K562 (cell line): ENCODE data around the gene FOSL1. TPM values are rescaled to one million over a fixed set of nuclear protein-coding genes. Genes with fewer than 3 reads are reported as not detected.

Experiments used
- ATAC-seq: fragments of 200-7000 bp; cut with Tn5 transposase; 3 replicates; pipeline ENCODE4 v1.9.1; 2020; ENCODE audit warnings: moderate library complexity
- BruUV-seq: library from RNA; stranded (reverse); fragments of 400-500 nt; replicated peaks from 2 replicates; lab custom pipeline; 2021; lab: Mats Ljungman, UMichigan
- CTCF ChIA-PET: fragments of 300-600 bp; formaldehyde crosslinking; extraction: SDS; loops from one replicate; lab custom pipeline; 2021; ENCODE audit warnings: low intra/inter-chr PET ratio; lab: Yijun Ruan, JAX
- POLR2A ChIA-PET: fragments of 300-600, 350-650 bp; sonication (Branson Sonifier 250); formaldehyde crosslinking; extraction: SDS; loops from one replicate; lab custom pipeline; 2021; ENCODE audit warnings: antibody characterized with exemption, inconsistent platforms; lab: Yijun Ruan, JAX
- DNase-seq, 4 experiments: peaks; one replicate each; pipeline versions ENCODE4 v3.0.0 to v3.0.0-alpha.2; 2011 to 2018; ENCODE audit warnings: low spot score in 3 of 4, mixed read lengths in 3 of 4; ENCODE audit errors: extremely low read depth in 1 of 4
- FAIRE-seq: peaks from 2 replicates; lab custom pipeline; 2011; peaks lifted over from hg19 to GRCh38; lab: Jason Lieb, UNC
- H2AFZ ChIP-seq: 2 replicates; pipeline ENCODE4 v1.6.0; 2011; ENCODE audit warnings: low read depth, low read length, control low read depth, inconsistent platforms
- H3K27ac ChIP-seq: fragments of 200-600 bp; 3 replicates; pipeline ENCODE4 v1.8.0; 2011; ENCODE audit warnings: low read depth, mild to moderate bottlenecking, control low read depth, inconsistent platforms, low read length, moderate library complexity, mixed read lengths; ENCODE audit errors: extremely low read depth
- H3K27me3 ChIP-seq, 2 experiments: fragments of 300-600 bp in 1 of 2; 2 replicates in 1 of 2; 3 replicates in 1 of 2; pipeline versions ENCODE4 v1.6.0 to v1.8.0; 2011; ENCODE audit warnings: inconsistent platforms in 2 of 2, low read length in 2 of 2, mild to moderate bottlenecking in 1 of 2, mixed read lengths in 1 of 2, moderate library complexity in 1 of 2; ENCODE audit not compliant: control insufficient read depth in 2 of 2, insufficient read depth in 2 of 2
- H3K36me3 ChIP-seq: fragments of 300-600 bp; 3 replicates; pipeline ENCODE4 v1.8.0; 2011; ENCODE audit warnings: mild to moderate bottlenecking, low read length, inconsistent platforms; ENCODE audit not compliant: control insufficient read depth, insufficient read depth
- H3K4me1 ChIP-seq, 2 experiments: fragments of 200-600 bp in 1 of 2; replicated peaks in 1 of 2; 2 replicates in 1 of 2; 3 replicates in 1 of 2; pipeline versions ENCODE4 v1.5.1 to v1.8.0; 2011; ENCODE audit warnings: inconsistent platforms in 2 of 2, low read length in 2 of 2, mild to moderate bottlenecking in 1 of 2, mixed read lengths in 1 of 2, moderate library complexity in 1 of 2; ENCODE audit not compliant: control insufficient read depth in 2 of 2, insufficient read depth in 2 of 2
- H3K4me2 ChIP-seq: 2 replicates; pipeline ENCODE4 v1.6.1; 2011; ENCODE audit warnings: low read length, control low read depth, inconsistent platforms, mixed read lengths; ENCODE audit not compliant: insufficient read depth
- H3K4me3 ChIP-seq: fragments of 200-600 bp; sonication (generic), shearing (Covaris generic); 2 replicates; pipeline ENCODE4 v1.5.1; 2016; ENCODE audit warnings: control low read depth, inconsistent platforms
- H3K79me2 ChIP-seq: fragments of 200-600 bp; 3 replicates; pipeline ENCODE4 v1.8.0; 2011; ENCODE audit warnings: low read length, inconsistent platforms; ENCODE audit not compliant: control insufficient read depth, insufficient read depth
- H3K9ac ChIP-seq, 2 experiments: 2 replicates each; pipeline versions ENCODE4 v1.6.0 to v1.6.1; 2011; ENCODE audit warnings: low read depth in 2 of 2, low read length in 2 of 2, control low read depth in 1 of 2, inconsistent platforms in 1 of 2, mild to moderate bottlenecking in 1 of 2, mixed read lengths in 1 of 2; ENCODE audit not compliant: insufficient read depth in 1 of 2
- H3K9me1 ChIP-seq: one replicate; pipeline ENCODE4 v1.6.0; 2011; ENCODE audit warnings: inconsistent platforms, mild to moderate bottlenecking, low read length, moderate library complexity; ENCODE audit not compliant: control insufficient read depth, insufficient read depth
- H3K9me3 ChIP-seq: replicated peaks from 2 replicates; pipeline ENCODE4 v1.5.1; 2011; ENCODE audit warnings: low read depth, low read length, inconsistent platforms; ENCODE audit not compliant: control insufficient read depth, insufficient read depth
- H4K20me1 ChIP-seq: replicated peaks from 2 replicates; pipeline ENCODE4 v1.6.1; 2011; ENCODE audit warnings: low read length, inconsistent platforms, mixed read lengths; ENCODE audit not compliant: control insufficient read depth, insufficient read depth
- COPS2 ChIP-seq: fragments of 450-650 bp; conservative IDR thresholded peaks from 2 replicates; pipeline ENCODE4 v1.6.1; 2016; ENCODE audit warnings: mild to moderate bottlenecking, moderate library complexity
- DLX4 ChIP-seq: fragments of 250-450 bp; sonication (Bioruptor Pico); IDR thresholded peaks from 2 replicates; pipeline ENCODE4 v1.6.1; 2021; ENCODE audit warnings: mild to moderate bottlenecking
- GTF2A2 ChIP-seq: IDR thresholded peaks from 2 replicates; pipeline ENCODE4 v1.6.1; 2016; ENCODE audit warnings: mild to moderate bottlenecking, missing genetic modification characterization, missing compliant biosample characterization
- GTF2B ChIP-seq: IDR thresholded peaks from 2 replicates; pipeline ENCODE4 v1.6.1; 2011; ENCODE audit not compliant: insufficient read length; ENCODE audit errors: extremely low read depth
- HIVEP1 ChIP-seq: fragments of 250-450 bp; sonication (Bioruptor Pico); IDR thresholded peaks from 2 replicates; pipeline ENCODE4 v1.4.0; 2020; ENCODE audit warnings: mild to moderate bottlenecking
- MED1 ChIP-seq: sonication (generic); formaldehyde crosslinking; IDR thresholded peaks from 2 replicates; pipeline ENCODE4 v1.8.1; 2023; ENCODE audit warnings: missing genetic modification reagents, borderline replicate concordance
- MLX ChIP-seq, 2 experiments: fragments of 450-650 bp in 1 of 2; sonication (generic) in 1 of 2; formaldehyde crosslinking; conservative IDR thresholded peaks; 2 replicates each; pipeline versions ENCODE4 v1.4.0 to v1.8.1; 2020 to 2022; ENCODE audit warnings: mild to moderate bottlenecking in 1 of 2, missing genetic modification reagents in 1 of 2
- MTA2 ChIP-seq: fragments of 450-650 bp; IDR thresholded peaks from 2 replicates; pipeline ENCODE4 v1.6.1; 2016; ENCODE audit warnings: low read depth
- NKRF ChIP-seq: fragments of 450-650 bp; IDR thresholded peaks from 2 replicates; pipeline ENCODE4 v1.6.1; 2016; ENCODE audit warnings: borderline replicate concordance
- PATZ1 ChIP-seq: fragments of 250-450 bp; sonication (Bioruptor Pico); IDR thresholded peaks from 2 replicates; pipeline ENCODE4 v1.5.0; 2020; ENCODE audit warnings: mild to moderate bottlenecking, borderline replicate concordance
- POLR3A ChIP-seq: IDR thresholded peaks from 2 replicates; pipeline ENCODE4 v1.6.1; 2011; ENCODE audit warnings: borderline replicate concordance, mild to moderate bottlenecking, moderate library complexity; ENCODE audit not compliant: insufficient read length, insufficient read depth; ENCODE audit errors: extremely low read depth
- SFPQ ChIP-seq: fragments of 200-400 bp; formaldehyde crosslinking; IDR thresholded peaks from 2 replicates; pipeline ENCODE4 v1.6.1; 2017; ENCODE audit warnings: mild to moderate bottlenecking, low read depth, low read length, moderate library complexity
- YBX1 ChIP-seq: fragments of 450-650 bp; IDR thresholded peaks from 2 replicates; pipeline ENCODE4 v1.7.1; 2016; ENCODE audit warnings: mild to moderate bottlenecking
- ZFP36 ChIP-seq: fragments of 150-350 bp; IDR thresholded peaks from 2 replicates; pipeline ENCODE4 v1.6.1; 2018; ENCODE audit warnings: low read length, low read depth; ENCODE audit not compliant: partially characterized antibody
- WGBS: fragments of 100-300 bp; shearing (Covaris generic); methylation state at CpG from one replicate; pipeline ENCODE4 v1.1.6; 2016; ENCODE audit warnings: low coverage, mixed read lengths; ENCODE audit not compliant: insufficient coverage; ENCODE audit errors: missing lambda C conversion rate; 5-methylcytosine and 5-hydroxymethylcytosine counted together
- in situ Hi-C: fragments of 300-500 bp; cut with MboI; formaldehyde crosslinking; loops from 4 replicates; pipeline ENCODE4 v1.15.0; 2018; ENCODE audit warnings: inconsistent platforms, mixed read lengths
- intact Hi-C: fragments of 100-400 bp; cut with micrococcal nuclease; formaldehyde crosslinking; loops from 2 replicates; pipeline ENCODE4 v1.14.2; 2022
- polyA plus RNA-seq, 8 experiments: library from polyadenylated mRNA; depleted of rRNA in 4 of 8; stranded (reverse) in 5 of 8; unstranded in 3 of 8; fragments of >200 nt; fragmentation: Nextera tagmentation in 2 of 8; fragmentation: Illumina TruSeq in 1 of 8; extraction: Ambion mirVana in 2 of 8; extraction: Trizol in 1 of 8; gene quantifications; 2 replicates each; pipeline versions ENCODE4 v1.2.1 to v1.2.3, GENCODE V29; 2011 to 2014; ENCODE audit warnings: inconsistent platforms in 1 of 8, missing spikeins in 1 of 8
- total RNA-seq, 7 experiments: library from RNA; depleted of rRNA in 6 of 7; stranded (reverse); fragments of >200 nt in 6 of 7; fragmentation: Illumina TruSeq in 2 of 7; extraction: Trizol in 2 of 7; gene quantifications; 2 replicates each; pipeline versions ENCODE4 v1.2.1 to v1.2.3, GENCODE V29; 2011 to 2021; ENCODE audit warnings: low replicate concordance in 1 of 7

Gene FOSL1
- total and polyA plus RNA-seq, 9 of the 15 experiments (the other 6 are each of a cell fraction or from before 2014, with no cell fraction given), result 3.5 to 39.6 (median 10.0) TPM

GRCh38 chr11:65849366-65849765, 50.8 kb downstream of the FOSL1 start:
- CTCF ChIA-PET, result no interaction called here
- in situ Hi-C loops, result no loop called here
- ATAC-seq (no peak), FAIRE-seq (no peak), DNase-seq (peak in 1 of 4 experiments; percentile 10)
- H3K9me3 ChIP-seq, result peaks cover 7% of the 10 kb centered on the region; the same call in 1 of the 2 replicates
- H3K4me3 ChIP-seq, result no peak overlapping the region
- no peaks in the 10 kb centered on the region for H3K9me1 ChIP-seq
- peaks cover 31% of the 10 kb centered on the region; the same call in 2 of the 3 replicates for H3K36me3 ChIP-seq
- peaks cover 0 to 21% of the 10 kb centered on the region in 2 experiments; a peak in 3 of 5 replicates for H3K4me1 ChIP-seq
- no peaks in the 10 kb centered on the region for H4K20me1 ChIP-seq
- H3K4me2 ChIP-seq, result no peak overlapping the region
- H3K27ac ChIP-seq, result no peak overlapping the region
- H3K27me3 ChIP-seq, result no peaks in the 10 kb centered on the region
- POLR2A ChIA-PET, result interaction anchor here (0.6 to 5.9 kb wide), 18 partner anchors 9 to 274 kb away, joined by 3 to 67 read pairs (median 5); partner anchors contain the start of genes CCDC85B, CFL1, EHBP1L1 and FIBP
- intact Hi-C loops, result no loop called here
- 0 out of 4 replicates have a peak overlapping the region, but pooled peaks of 1 of the 2 experiments have one; percentile 36 for H3K9ac ChIP-seq
- peaks cover 10% of the 10 kb centered on the region; the same call in 2 of the 3 replicates for H3K79me2 ChIP-seq
- H2AFZ ChIP-seq, result no peak overlapping the region
- no TSS peak for BruUV-seq
- 11% methylated on average over 6 of the region's 8 CpGs for WGBS
- TF ChIP-seq MTA2, result no peak
- TF ChIP-seq HIVEP1 (CRISPR knock-in tag), result no peak
- TF ChIP-seq MLX (CRISPR knock-in tag; conservative IDR thresholded peaks at IDR 0.05), result no peak
- no peak for TF ChIP-seq GTF2B
- TF ChIP-seq POLR3A, result no peak
- TF ChIP-seq NKRF, result no peak
- TF ChIP-seq PATZ1 (CRISPR knock-in tag), result no peak
- TF ChIP-seq COPS2, result no peak
- TF ChIP-seq SFPQ, result no peak
- no peak for TF ChIP-seq ZFP36
- no peak for TF ChIP-seq YBX1
- no peak for TF ChIP-seq DLX4 (CRISPR knock-in tag)
- no peak for TF ChIP-seq GTF2A2
- no peak for TF ChIP-seq MED1 (CRISPR knock-in tag)
